Spinal cord (tissue), 10 donors: ENCODE results near the gene USP22. TPM values are rescaled to one million over a fixed set of nuclear protein-coding genes. Genes with fewer than 3 reads are reported as not detected.

ENCODE experiments used
- DNase-seq, 6 donors: peaks; one replicate each; pipeline versions ENCODE4 v3.0.0 to v3.0.0-alpha.2; 2013 to 2015; ENCODE audit warnings: low spot score in 6 of 6, low read depth in 4 of 6
- H3K27ac ChIP-seq: one replicate; pipeline ENCODE4 v1.5.1; 2013; ENCODE audit warnings: low read depth, low read length, control low read depth
- H3K27me3 ChIP-seq: one replicate; pipeline ENCODE4 v1.6.1; 2013; ENCODE audit warnings: low read length; ENCODE audit not compliant: control insufficient read depth, insufficient read depth
- H3K36me3 ChIP-seq: one replicate; pipeline ENCODE4 v1.6.1; 2013; ENCODE audit warnings: low read length; ENCODE audit not compliant: control insufficient read depth, insufficient read depth
- H3K4me1 ChIP-seq: one replicate; pipeline ENCODE4 v1.6.1; 2013; ENCODE audit warnings: low read length; ENCODE audit not compliant: control insufficient read depth, insufficient read depth
- H3K4me3 ChIP-seq: one replicate; pipeline ENCODE4 v1.5.1; 2013; ENCODE audit warnings: low read depth, low read length, control low read depth
- H3K9me3 ChIP-seq: one replicate; pipeline ENCODE4 v1.6.1; 2013; ENCODE audit warnings: low read length; ENCODE audit not compliant: control insufficient read depth, insufficient read depth
- WGBS: methylation state at CpG from one replicate; pipeline ENCODE4 v1.1.5; 2013; ENCODE audit warnings: missing lambda C conversion rate; ENCODE audit not compliant: insufficient coverage; 5-methylcytosine and 5-hydroxymethylcytosine counted together
- polyA plus RNA-seq, 2 donors: library from polyadenylated mRNA; unstranded; fragments of 120-200 nt; gene quantifications; one replicate each; pipeline ENCODE4 v1.2.1, GENCODE V29; 2013; ENCODE audit not compliant: insufficient read length in 2 of 2
- total RNA-seq, 2 donors: library from RNA; depleted of rRNA in 1 of 2; stranded (reverse); fragments of 120-200 nt in 1 of 2; fragments of >200 nt in 1 of 2; gene quantifications; one replicate each; pipeline versions ENCODE4 v1.2.3 to v1.2.4, GENCODE V29; 2013 to 2014
- donor health status: healthy.

The USP22 gene
- total and polyA plus RNA-seq, 4 donors: 192 to 331 (median 279) TPM

DNA sequence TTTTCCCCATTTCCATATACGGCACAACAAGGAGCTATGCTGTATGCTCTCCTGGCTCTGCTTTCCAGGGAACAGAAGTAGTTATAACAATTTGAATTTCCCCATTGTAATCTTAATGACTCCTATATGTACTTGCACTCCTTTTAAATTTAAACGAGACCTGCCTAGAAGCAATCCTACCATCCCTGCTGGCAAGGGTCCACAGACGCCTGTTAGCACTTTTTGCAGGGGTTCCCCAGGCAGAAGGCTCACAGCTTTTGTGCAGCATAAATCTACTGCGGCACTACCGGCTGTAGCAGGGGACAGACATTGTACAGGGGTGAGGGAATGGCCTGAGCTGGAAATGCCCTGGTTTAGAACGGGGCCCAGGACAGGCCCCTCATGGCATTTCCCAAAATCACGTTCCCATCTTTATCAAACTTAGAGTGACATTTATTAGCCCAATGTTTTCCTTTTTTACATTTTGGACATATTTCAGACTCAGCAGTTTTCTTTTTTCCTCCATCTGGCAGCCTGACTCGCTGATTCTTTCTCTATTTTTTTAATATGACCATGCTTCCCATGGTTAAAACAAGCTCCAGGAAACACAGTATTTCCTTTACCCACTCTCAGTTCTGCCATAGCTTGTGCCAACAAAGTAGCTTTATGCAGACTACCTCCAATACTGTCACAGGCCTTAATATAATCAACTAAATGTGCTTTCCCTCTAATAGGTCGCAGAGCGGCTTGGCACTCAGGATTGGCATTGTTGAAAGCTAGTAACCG, 35.4 kb upstream of the USP22 start:
- Histone ChIP-seq H3K36me3 (no peaks in the 10 kb centered on the region), H3K27me3 (no peaks in the 10 kb centered on the region), H3K4me3 (no peak overlapping the region), H3K4me1 (peaks cover 27% of the 10 kb centered on the region), H3K27ac (no peak overlapping the region), H3K9me3 (no peaks in the 10 kb centered on the region)
- peak in 3 of 6 donors; percentile 36 to 89 (median 79) for DNase-seq
- WGBS: 8% methylated on average over 6 of the region's 11 CpGs

DNA sequence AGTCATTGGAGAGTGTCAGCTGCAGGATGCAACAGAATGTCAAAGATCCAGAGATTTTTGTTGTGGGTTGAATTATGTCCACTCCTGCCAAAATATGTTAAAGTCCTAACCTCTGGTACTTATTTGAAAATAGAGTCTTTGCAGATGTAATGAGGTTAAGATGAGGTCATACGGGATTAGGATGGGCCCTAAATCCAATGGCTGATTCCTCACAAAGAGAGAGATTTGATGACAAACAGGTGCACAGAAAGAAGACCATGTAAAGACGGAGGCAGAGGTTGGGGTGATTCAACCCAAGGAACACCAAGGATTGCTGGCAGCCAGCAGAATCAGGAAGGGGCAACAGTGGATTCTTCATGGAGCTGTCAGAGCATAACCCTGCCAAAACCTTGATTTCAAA, 34.5 kb upstream of the USP22 start:
- Histone ChIP-seq H3K36me3 (no peaks in the 10 kb centered on the region), H3K9me3 (no peaks in the 10 kb centered on the region), H3K27me3 (no peaks in the 10 kb centered on the region), H3K27ac (no peak overlapping the region), H3K4me1 (peaks cover 34% of the 10 kb centered on the region), H3K4me3 (no peak overlapping the region)
- DNase-seq: no peak
- 78% methylated on average over 2 of the region's 2 CpGs for WGBS

DNA sequence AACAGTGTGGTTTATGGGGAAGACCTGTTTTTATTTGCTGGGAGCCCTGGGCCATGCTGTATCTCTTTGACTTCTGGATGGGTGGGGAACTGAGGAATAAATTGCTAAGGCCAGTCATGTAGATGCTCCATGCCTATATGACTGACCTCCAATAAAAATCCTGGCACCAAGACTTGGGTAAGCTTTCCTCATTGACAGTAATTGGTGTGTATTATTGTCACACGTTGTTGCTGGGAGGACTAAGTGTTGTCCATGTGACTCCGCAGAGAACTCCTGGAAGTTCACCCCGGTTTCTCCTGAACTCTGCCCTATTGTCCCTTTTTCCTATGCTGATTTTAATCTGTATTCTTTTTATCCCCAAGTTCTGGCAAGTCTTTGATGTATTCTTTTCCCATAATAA, 33.4 kb upstream of the USP22 start:
- WGBS: no CpG with 5 or more reads among the region's 3 CpGs
- Histone ChIP-seq H3K4me3 (no peak overlapping the region), H3K27me3 (no peaks in the 10 kb centered on the region), H3K27ac (no peak overlapping the region), H3K9me3 (no peaks in the 10 kb centered on the region), H3K4me1 (peaks cover 34% of the 10 kb centered on the region), H3K36me3 (no peaks in the 10 kb centered on the region)
- DNase-seq: no peak

DNA sequence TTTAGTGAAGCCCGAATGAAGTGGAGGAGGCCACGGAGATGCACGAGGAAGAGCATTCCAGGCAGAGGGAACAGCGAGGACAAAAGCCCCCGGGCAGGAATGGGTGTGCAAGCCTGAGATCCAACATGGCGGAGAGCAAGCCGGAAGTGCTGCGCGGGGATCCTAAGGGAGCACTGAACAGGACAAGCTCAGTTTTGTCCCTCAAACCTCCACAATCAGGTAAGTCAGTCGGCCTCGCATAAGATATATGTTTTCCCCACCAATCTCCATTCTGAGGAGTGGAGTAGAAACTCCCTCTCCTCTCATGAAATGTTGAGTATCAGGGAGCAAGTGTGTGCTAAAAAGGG, 32.9 kb upstream of the USP22 start:
- H3K27me3 ChIP-seq: no peaks in the 10 kb centered on the region
- no peak for DNase-seq
- no peaks in the 10 kb centered on the region for H3K9me3 ChIP-seq
- WGBS: 49% methylated on average over 5 of the region's 11 CpGs
- H3K27ac ChIP-seq: no peak overlapping the region
- no peaks in the 10 kb centered on the region for H3K36me3 ChIP-seq
- peaks cover 34% of the 10 kb centered on the region for H3K4me1 ChIP-seq
- H3K4me3 ChIP-seq: no peak overlapping the region

DNA sequence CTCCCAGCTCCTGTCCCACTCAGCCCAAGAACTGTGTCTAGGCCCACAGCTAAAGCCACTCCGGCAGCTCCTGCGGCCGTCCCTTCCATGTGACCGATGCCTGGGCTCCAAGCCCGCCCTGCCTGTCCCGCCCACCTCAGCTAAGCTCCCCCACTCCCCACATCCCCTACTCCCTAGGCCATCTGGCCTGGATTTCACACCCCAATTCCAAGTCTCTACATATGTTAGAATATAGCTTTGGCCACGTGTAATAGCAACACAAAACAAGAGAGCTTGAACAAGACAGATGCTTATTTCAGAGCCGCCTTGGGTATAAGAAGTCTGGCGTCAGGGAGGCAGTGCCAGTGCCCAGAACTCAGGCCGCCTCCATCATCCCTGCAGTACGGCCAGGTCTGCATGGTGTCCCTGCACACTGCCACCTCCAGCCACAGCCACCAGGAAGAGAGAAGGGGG, 30.0 kb upstream of the USP22 start:
- Histone ChIP-seq H3K4me3 (no peak overlapping the region), H3K27ac (no peak overlapping the region), H3K27me3 (no peaks in the 10 kb centered on the region), H3K4me1 (peaks cover 24% of the 10 kb centered on the region), H3K9me3 (no peaks in the 10 kb centered on the region), H3K36me3 (no peaks in the 10 kb centered on the region)
- 45% methylated on average over 11 of the region's 11 CpGs for WGBS
- DNase-seq: peak in 2 of 6 donors; percentile 53 to 90

DNA sequence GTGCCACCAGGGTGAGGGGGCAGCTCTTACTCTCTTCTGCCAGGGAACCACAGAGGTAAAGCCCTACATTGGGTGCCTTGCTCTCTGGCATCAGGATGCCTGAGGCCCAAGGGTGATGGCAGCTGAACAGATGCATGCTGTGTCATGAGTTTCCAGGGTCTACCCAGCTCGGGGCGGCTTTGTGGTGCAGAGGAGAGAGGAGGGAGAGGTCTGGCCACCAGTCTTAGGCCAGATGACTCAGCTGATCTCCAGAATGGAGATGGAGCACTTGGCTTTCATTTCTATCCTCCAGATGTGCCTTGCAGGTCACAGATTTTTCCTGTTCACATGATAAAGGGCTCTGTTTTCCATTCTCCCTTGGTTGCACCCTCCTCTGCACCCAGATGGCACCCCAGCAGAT, 23.6 kb upstream of the USP22 start:
- H3K36me3 ChIP-seq: no peaks in the 10 kb centered on the region
- H3K9me3 ChIP-seq: no peaks in the 10 kb centered on the region
- no peaks in the 10 kb centered on the region for H3K27me3 ChIP-seq
- no peaks in the 10 kb centered on the region for H3K4me1 ChIP-seq
- H3K4me3 ChIP-seq: no peak overlapping the region
- no peak overlapping the region for H3K27ac ChIP-seq
- no peak for DNase-seq
- WGBS: 100% methylated on average over 2 of the region's 2 CpGs

DNA sequence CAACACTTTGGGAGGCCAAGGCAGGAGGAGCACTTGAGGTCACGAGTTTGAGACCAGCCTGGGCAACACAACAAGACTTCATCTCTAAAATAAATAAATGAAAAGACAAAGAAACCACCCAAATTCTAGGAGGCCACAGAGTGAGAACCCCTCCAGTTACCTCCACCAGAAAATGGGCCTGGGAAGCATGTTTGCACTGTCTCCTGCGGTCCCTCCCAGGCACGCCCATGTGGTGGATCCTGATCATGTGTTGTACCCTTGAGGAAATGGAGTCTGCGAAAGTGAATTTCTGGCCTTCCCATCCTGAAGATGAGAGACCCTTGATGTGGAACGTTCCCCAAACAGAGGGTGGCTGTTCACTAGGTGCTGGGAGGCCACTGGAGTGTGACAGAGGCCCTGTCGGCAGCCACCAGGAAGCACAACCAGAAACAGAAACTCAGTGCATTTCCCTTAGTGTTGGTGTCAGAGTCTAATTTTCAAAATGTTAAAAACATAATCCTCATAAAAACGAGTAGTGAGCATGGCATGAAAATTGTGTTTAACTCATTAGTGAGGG, 19.2 kb upstream of the USP22 start:
- no peak for DNase-seq
- Histone ChIP-seq H3K4me3 (no peak overlapping the region), H3K27ac (no peak overlapping the region), H3K27me3 (no peaks in the 10 kb centered on the region), H3K36me3 (no peaks in the 10 kb centered on the region), H3K4me1 (no peaks in the 10 kb centered on the region), H3K9me3 (no peaks in the 10 kb centered on the region)
- WGBS: no CpG with 5 or more reads among the region's 7 CpGs

DNA sequence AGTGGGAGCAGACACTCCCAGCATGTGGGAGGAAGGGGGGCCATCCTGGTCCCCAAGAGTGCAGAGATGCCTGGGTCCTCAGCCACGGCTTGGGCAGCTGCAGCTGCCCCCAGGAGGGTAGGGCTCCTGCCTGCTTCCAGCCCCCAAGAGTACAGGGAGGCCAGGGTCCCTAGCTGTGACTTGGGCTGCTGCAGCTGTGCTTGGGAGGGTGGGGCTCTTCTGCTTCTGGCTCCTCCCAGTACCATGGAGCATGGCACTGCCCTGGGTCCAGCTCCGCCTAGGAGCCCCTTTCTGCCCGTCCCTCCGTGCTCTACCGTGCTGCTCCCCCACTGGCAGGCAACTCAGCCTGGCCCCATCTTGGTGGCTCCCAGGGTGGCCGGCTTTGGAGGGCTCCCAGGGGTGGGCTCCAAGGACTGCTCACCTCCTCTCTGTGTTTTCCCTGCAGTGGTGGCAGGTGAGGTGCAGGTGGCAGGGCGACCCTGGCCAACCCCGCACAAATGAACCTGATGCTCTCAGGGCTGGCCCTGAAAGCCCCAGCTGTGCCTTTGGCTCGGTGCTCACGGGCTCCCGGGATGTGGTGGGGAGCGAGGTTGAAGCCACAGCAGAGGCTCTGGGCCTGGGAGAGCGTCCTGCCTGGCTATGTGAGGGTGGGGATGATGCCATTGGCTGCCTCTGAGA, 18.5 kb upstream of the USP22 start:
- Histone ChIP-seq H3K4me1 (no peaks in the 10 kb centered on the region), H3K27me3 (no peaks in the 10 kb centered on the region), H3K36me3 (no peaks in the 10 kb centered on the region), H3K27ac (no peak overlapping the region), H3K4me3 (no peak overlapping the region), H3K9me3 (no peaks in the 10 kb centered on the region)
- no peak for DNase-seq
- WGBS: 81% methylated on average over 11 of the region's 13 CpGs

DNA sequence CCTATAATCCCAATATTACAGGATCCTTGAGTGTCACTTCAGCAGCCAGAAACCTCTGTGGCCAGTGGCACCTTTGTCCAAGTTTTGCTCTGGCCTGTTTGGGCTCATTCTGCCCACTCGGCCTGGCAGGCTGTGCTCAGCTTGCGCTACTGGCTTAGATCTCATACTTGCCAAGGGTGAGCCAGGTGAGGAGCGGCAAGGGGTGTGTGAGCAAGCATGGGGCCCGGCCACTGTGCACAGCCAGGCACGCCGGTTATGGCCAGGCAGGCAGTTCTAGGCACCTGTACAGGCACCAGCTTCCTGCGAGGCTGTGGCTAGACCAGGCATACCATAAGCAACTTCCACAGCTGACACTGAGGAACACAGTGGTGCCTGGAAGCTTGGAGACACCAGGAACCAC, 16.9 kb upstream of the USP22 start:
- H3K4me3 ChIP-seq: no peak overlapping the region
- no peaks in the 10 kb centered on the region for H3K4me1 ChIP-seq
- no peak for DNase-seq
- H3K9me3 ChIP-seq: no peaks in the 10 kb centered on the region
- WGBS: 97% methylated on average over 7 of the region's 7 CpGs
- no peaks in the 10 kb centered on the region for H3K27me3 ChIP-seq
- H3K27ac ChIP-seq: no peak overlapping the region
- no peaks in the 10 kb centered on the region for H3K36me3 ChIP-seq
